HL-60 (cell line): Measurements from ENCODE around the gene ITPR3.

Source experiments
- DNase-seq, 2 experiments: peaks; one replicate each; pipeline ENCODE4 v3.0.0-alpha.2; 2010 to 2020; ENCODE audit warnings: low read depth in 1 of 2, low spot score in 1 of 2
- H3K27ac ChIP-seq: fragments of 250-450 bp; sonication (Bioruptor Pico); replicated peaks from 2 replicates; pipeline ENCODE4 v1.5.1; 2020; ENCODE audit warnings: mild to moderate bottlenecking, moderate library complexity
- H3K27me3 ChIP-seq: fragments of 250-450 bp; sonication (Bioruptor Pico); 2 replicates; pipeline ENCODE4 v1.5.1; 2021; ENCODE audit warnings: mild to moderate bottlenecking, moderate library complexity; ENCODE audit not compliant: insufficient read depth, poor library complexity, severe bottlenecking
- H3K4me3 ChIP-seq: replicated peaks from 2 replicates; pipeline ENCODE4 v1.5.1; 2011; ENCODE audit warnings: mild to moderate bottlenecking, control low read depth, low read length; ENCODE audit not compliant: insufficient read depth
- GABPA ChIP-seq: IDR thresholded peaks from 2 replicates; pipeline ENCODE4 v1.6.1; 2012; ENCODE audit warnings: low read depth
- POLR2AphosphoS5 ChIP-seq: IDR thresholded peaks from 2 replicates; pipeline ENCODE4 v1.6.1; 2012; ENCODE audit warnings: low read depth
- SPI1 ChIP-seq: IDR thresholded peaks from 2 replicates; pipeline ENCODE4 v1.6.1; 2012; ENCODE audit warnings: low read depth, mild to moderate bottlenecking, borderline replicate concordance
- TF ChIP-seq, protein P1 (sequence below): IDR thresholded peaks from one replicate; pipeline ENCODE4 v1.5.1; 2011; ENCODE audit warnings: low read length, control low read depth, inconsistent platforms; ENCODE audit not compliant: insufficient read depth
- TF ChIP-seq, protein P2 (sequence below): IDR thresholded peaks from 2 replicates; pipeline ENCODE4 v1.6.1; 2012; ENCODE audit warnings: low read depth; ENCODE audit not compliant: insufficient replicate concordance

Gene ITPR3

DNA sequence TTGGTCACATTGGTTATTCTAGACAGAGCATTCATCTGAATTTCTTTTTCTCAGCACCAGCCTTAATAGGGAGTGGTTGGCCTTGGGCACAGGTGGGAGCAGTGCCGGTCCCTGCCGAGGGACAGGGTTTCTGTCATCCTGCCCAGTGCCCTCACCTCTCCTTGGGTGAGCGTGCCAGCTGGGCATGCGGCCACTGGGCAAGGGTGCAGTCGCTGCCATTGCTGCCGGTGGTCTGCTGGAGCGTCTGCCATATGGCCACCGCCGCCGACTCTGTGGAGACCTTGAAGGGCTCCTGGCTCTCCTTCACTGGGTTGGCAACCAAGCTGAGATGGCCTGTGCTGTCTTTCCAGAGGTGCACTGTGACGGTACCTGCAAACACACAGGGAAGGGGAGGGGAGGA, 106.8 kb downstream of the ITPR3 start:
- no peak for DNase-seq
- Histone ChIP-seq H3K27ac (no peak overlapping the region), H3K27me3 (peaks cover 3% of the 10 kb centered on the region), H3K4me3 (no peak overlapping the region)
- TF ChIP-seq POLR2AphosphoS5 (no peak), GABPA (no peak), SPI1 (no peak)
- TF ChIP-seq, protein P1, sequence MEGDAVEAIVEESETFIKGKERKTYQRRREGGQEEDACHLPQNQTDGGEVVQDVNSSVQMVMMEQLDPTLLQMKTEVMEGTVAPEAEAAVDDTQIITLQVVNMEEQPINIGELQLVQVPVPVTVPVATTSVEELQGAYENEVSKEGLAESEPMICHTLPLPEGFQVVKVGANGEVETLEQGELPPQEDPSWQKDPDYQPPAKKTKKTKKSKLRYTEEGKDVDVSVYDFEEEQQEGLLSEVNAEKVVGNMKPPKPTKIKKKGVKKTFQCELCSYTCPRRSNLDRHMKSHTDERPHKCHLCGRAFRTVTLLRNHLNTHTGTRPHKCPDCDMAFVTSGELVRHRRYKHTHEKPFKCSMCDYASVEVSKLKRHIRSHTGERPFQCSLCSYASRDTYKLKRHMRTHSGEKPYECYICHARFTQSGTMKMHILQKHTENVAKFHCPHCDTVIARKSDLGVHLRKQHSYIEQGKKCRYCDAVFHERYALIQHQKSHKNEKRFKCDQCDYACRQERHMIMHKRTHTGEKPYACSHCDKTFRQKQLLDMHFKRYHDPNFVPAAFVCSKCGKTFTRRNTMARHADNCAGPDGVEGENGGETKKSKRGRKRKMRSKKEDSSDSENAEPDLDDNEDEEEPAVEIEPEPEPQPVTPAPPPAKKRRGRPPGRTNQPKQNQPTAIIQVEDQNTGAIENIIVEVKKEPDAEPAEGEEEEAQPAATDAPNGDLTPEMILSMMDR, result no peak
- TF ChIP-seq, protein P2, sequence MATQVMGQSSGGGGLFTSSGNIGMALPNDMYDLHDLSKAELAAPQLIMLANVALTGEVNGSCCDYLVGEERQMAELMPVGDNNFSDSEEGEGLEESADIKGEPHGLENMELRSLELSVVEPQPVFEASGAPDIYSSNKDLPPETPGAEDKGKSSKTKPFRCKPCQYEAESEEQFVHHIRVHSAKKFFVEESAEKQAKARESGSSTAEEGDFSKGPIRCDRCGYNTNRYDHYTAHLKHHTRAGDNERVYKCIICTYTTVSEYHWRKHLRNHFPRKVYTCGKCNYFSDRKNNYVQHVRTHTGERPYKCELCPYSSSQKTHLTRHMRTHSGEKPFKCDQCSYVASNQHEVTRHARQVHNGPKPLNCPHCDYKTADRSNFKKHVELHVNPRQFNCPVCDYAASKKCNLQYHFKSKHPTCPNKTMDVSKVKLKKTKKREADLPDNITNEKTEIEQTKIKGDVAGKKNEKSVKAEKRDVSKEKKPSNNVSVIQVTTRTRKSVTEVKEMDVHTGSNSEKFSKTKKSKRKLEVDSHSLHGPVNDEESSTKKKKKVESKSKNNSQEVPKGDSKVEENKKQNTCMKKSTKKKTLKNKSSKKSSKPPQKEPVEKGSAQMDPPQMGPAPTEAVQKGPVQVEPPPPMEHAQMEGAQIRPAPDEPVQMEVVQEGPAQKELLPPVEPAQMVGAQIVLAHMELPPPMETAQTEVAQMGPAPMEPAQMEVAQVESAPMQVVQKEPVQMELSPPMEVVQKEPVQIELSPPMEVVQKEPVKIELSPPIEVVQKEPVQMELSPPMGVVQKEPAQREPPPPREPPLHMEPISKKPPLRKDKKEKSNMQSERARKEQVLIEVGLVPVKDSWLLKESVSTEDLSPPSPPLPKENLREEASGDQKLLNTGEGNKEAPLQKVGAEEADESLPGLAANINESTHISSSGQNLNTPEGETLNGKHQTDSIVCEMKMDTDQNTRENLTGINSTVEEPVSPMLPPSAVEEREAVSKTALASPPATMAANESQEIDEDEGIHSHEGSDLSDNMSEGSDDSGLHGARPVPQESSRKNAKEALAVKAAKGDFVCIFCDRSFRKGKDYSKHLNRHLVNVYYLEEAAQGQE, result no peak

DNA sequence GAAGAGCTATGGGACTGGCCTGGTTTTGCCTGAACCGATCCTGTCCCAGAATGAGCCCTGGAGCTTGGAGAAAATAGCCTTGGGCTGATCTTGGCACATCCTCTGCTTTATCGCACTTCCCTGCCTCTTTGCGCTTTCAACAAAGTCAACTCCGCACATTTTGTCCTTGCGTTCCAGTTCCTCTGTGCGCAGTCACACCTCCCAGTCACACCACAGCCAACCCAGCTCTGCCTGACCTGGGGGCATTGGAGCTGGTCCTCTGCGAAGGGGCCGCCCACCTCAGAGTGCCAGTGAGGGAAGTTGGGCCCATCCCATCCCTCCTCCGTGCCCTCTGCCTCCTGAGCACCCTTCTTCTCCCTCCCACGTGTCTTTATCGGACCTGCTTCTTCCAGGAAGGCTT, 107.3 kb downstream of the ITPR3 start:
- no peak for DNase-seq
- Histone ChIP-seq H3K27me3 (peaks cover 1% of the 10 kb centered on the region), H3K4me3 (no peak overlapping the region), H3K27ac (no peak overlapping the region)
- TF ChIP-seq GABPA, result no peak
- TF ChIP-seq, protein P1, result no peak
- TF ChIP-seq POLR2AphosphoS5, result no peak
- TF ChIP-seq, protein P2, result no peak
- no peak for TF ChIP-seq SPI1

DNA sequence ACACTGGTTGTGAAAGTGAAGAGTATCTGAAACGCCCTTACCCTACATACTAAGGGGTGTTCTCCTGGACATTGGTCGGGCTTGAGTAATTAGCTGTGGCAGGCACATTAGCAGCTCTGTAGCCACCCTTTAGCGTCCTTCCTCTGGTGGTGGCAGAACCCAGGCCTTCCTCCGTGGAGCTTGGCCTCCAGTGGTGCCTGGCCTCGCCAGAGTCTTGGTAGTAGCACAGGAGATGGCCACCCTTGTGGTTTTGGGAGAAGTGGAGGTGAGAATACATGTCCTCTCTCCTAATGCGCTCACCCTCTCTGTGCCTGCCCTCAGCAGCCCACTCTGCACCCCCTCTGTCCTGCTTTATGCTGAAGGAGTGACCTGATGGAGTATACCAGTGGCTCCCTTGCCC, 107.9 kb downstream of the ITPR3 start:
- H3K4me3 ChIP-seq, result no peak overlapping the region
- no peak overlapping the region for H3K27ac ChIP-seq
- TF ChIP-seq, protein P1, result no peak
- TF ChIP-seq, protein P2, result no peak
- TF ChIP-seq GABPA (no peak), POLR2AphosphoS5 (no peak), SPI1 (no peak)
- H3K27me3 ChIP-seq, result no peaks in the 10 kb centered on the region
- no peak for DNase-seq
